Stimulated activated naive CD8-positive, alpha-beta T cell treated with anti-CD3 and anti-CD28 coated beads, Interleukin-15, Interleukin-2, amounts not matched to agents 100 ng/mL and 50 ng/mL, for 24 hours (primary cell): ENCODE data around the gene TRPT1.
A peak's percentile ranks its signal among the peaks of the same experiment; 100 is the strongest.

Experiments used
- H3K27ac Mint-ChIP-seq: one replicate; pipeline ENCODE4 v1.8.0; 2021; ENCODE audit warnings: mild to moderate bottlenecking, mixed read lengths
- H3K27me3 Mint-ChIP-seq: one replicate; pipeline ENCODE4 v1.8.0; 2021; ENCODE audit warnings: mixed read lengths
- H3K36me3 Mint-ChIP-seq: one replicate; pipeline ENCODE4 v1.8.0; 2021; ENCODE audit warnings: low read depth, mixed read lengths
- H3K4me1 Mint-ChIP-seq: one replicate; pipeline ENCODE4 v1.8.0; 2021; ENCODE audit warnings: low read depth, mixed read lengths
- H3K4me3 Mint-ChIP-seq: one replicate; pipeline ENCODE4 v1.8.0; 2021; ENCODE audit warnings: mild to moderate bottlenecking, mixed read lengths
- H3K9me3 Mint-ChIP-seq: one replicate; pipeline ENCODE4 v1.8.0; 2021; ENCODE audit warnings: mixed read lengths

Gene TRPT1

DNA sequence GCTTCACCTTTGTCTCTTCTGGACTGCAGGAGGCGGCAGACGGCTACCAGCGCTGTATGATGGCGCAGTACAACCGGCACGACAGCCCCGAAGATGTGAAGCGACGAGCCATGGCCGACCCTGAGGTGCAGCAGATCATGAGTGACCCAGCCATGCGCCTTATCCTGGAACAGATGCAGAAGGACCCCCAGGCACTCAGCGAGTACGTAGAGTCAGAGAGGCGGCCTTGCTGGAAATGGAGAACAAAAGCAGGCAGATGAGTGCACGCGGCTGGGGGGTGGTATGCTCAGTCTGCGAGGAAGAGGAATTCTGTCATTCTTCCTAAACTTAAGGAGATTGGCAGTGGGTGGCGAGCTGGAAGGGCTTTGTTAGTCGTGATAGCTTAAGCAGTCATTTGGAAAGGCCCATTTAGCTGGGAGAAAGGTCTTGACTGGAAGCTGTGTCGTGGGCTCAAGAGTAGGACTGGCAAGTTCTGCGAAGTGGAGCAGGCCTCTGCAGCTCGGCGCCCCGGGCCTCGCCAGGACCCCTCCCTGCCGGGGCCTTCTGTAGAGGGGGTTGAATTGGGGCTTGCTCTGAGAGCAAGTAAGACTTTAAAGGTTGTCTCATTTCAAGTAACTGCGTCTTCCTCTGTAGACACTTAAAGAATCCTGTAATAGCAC lies 22.4 kb downstream of the TRPT1 start:
- Mint-ChIP-seq H3K36me3 (peaks cover 82% of the 10 kb centered on the region), H3K4me1 (peaks cover 40% of the 10 kb centered on the region), H3K4me3 (no peak overlapping the region), H3K9me3 (no peaks in the 10 kb centered on the region), H3K27me3 (no peaks in the 10 kb centered on the region), H3K27ac (no peak overlapping the region)

DNA sequence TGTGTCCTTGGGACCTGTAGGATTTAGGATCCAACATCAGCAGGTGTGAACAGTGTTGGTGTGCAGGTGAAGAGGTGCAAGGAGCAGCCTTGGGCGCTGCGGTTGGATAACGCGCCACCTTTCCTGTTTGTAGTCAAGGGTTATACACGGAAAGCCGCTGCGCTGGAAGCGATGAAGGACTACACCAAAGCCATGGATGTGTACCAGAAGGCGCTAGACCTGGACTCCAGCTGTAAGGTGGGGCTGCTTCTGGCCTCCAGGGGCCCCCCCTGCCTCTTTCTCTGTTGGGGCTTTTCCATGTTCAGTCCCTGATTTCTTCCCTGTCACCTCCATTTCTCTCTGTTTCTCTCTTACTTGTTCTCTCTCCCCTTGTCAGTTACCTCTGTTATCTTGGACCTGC lies 23.0 kb downstream of the TRPT1 start:
- H3K27ac Mint-ChIP-seq, result no peak overlapping the region
- no peaks in the 10 kb centered on the region for H3K9me3 Mint-ChIP-seq
- H3K27me3 Mint-ChIP-seq, result no peaks in the 10 kb centered on the region
- peaks cover 36% of the 10 kb centered on the region for H3K4me1 Mint-ChIP-seq
- H3K36me3 Mint-ChIP-seq, result peaks cover 82% of the 10 kb centered on the region
- H3K4me3 Mint-ChIP-seq, result no peak overlapping the region

DNA sequence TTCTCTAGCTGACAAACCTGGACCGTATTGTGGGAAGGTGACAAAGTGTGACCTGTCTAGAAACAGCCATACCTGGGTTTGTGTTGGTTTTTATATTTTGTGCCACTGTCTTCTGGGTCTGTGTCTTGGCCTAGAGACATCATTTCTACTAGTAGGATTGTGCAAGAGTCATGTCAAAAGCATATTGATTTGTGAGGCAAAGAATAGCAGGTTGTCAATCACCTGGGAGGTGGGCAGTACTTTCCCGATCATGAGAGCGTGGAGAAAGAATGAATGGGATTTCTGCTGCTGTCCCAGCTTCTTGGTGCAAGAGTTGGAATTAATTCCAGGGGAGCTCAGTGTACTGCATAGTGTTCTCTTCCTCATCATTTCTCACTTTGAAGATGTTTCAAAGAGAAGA lies 24.4 kb downstream of the TRPT1 start:
- Mint-ChIP-seq H3K4me3 (no peak overlapping the region), H3K4me1 (peaks cover 40% of the 10 kb centered on the region), H3K27ac (no peak overlapping the region), H3K9me3 (no peaks in the 10 kb centered on the region), H3K36me3 (peaks cover 82% of the 10 kb centered on the region), H3K27me3 (no peaks in the 10 kb centered on the region)

DNA sequence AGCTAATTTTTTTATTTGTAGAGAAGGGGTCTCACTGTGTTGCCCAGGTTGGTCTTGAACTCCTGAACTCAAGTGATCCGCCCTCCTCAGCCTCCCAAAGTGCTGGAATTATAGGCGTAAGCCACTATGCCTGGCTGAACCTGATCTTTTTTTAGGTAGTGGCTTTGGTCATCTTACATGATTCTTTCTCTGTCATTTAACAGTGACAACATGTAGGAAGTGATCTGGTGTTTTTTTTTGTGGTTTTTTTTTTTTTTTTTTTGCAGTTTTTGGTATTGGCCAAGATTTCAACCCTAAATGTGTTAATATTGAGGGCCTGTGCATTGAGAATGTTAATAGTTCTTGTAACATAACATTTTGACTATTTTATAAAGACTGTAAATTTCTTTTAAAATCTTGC lies 27.5 kb downstream of the TRPT1 start:
- H3K9me3 Mint-ChIP-seq, result no peaks in the 10 kb centered on the region
- no peak overlapping the region for H3K4me3 Mint-ChIP-seq
- H3K27ac Mint-ChIP-seq, result peak overlapping the region; percentile 40
- peaks cover 23% of the 10 kb centered on the region for H3K4me1 Mint-ChIP-seq
- peaks cover 85% of the 10 kb centered on the region for H3K36me3 Mint-ChIP-seq
- H3K27me3 Mint-ChIP-seq, result no peaks in the 10 kb centered on the region

DNA sequence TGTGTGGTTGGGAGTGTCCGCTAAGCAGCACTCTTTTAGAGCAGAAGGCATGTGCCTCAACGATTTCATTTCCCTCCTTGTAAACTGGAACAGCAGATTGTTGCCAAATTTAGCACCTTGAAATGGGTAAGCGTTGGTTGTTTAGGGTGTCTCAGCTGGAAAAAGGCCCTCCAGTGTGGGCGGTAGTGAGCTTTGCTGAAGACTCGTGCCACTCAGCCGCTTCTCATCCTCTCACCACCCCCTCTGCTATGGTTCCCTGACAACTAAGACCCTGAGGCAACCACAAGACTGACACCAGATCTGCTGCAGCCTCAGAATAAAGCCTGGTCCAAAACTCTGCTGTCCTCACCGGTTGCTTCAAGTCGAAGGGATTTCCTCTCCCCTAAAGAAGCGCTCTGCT lies 29.4 kb downstream of the TRPT1 start:
- H3K27ac Mint-ChIP-seq, result peak overlapping the region; percentile 49
- peaks cover 30% of the 10 kb centered on the region for H3K4me1 Mint-ChIP-seq
- no peaks in the 10 kb centered on the region for H3K9me3 Mint-ChIP-seq
- H3K27me3 Mint-ChIP-seq, result no peaks in the 10 kb centered on the region
- H3K36me3 Mint-ChIP-seq, result peaks cover 83% of the 10 kb centered on the region
- H3K4me3 Mint-ChIP-seq, result no peak overlapping the region

DNA sequence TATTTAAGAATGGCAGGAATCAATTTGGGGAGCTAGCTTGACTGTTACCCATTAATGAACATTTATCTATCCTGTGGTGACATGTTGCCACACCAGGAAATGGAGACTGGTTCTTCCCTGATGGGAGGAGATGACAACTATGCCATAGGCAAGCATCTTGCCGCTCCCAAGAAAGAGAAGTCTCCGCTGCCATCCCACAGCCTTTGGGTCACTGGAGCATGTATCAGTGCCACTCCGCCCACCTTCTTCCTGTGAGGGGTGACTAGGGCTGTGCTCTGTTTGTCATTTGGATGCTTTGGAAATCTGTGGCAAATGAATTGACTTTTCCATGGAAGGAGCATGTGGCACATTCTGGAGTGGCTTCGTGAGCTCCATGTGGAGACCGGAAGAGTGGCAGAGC lies 33.6 kb downstream of the TRPT1 start:
- Mint-ChIP-seq H3K4me1 (peaks cover 55% of the 10 kb centered on the region), H3K36me3 (peaks cover 67% of the 10 kb centered on the region), H3K9me3 (no peaks in the 10 kb centered on the region), H3K27me3 (no peaks in the 10 kb centered on the region), H3K27ac (peak overlapping the region; percentile 59), H3K4me3 (no peak overlapping the region)

DNA sequence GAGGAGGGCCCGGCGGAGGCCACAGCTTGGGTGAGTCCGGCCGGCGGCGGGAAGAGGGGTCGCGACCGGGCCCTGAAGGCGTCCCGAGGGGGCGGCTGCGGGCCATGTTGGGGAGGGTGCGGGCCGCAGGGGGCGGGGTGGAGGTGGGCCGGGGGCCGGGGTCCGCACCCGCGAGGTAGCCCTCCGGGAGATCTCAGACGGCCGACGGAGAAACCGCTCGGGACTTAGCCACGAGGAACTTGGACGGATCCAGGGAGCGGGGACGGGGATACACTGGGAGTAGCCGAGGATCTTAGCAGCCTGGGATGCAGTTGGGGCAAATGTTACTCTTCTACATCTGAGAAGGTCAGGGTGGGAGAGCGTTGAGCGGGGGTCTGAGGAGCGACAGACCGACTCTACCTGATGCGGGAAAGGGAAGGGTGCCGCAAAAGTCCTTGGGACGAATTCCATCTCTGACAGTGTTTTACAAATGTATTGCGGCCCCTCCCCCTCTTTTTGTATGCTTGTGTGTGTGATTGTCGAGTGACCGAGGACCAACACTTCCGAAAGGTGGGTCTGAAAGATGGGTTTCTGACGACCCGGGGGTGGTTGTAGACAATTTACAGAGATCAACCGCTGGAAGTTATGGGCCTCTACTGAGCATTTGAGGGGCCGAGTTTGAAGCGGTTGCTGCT lies 39.4 kb downstream of the TRPT1 start:
- Mint-ChIP-seq H3K27ac (no peak overlapping the region), H3K27me3 (no peaks in the 10 kb centered on the region), H3K36me3 (peaks cover 18% of the 10 kb centered on the region), H3K9me3 (no peaks in the 10 kb centered on the region), H3K4me1 (peaks cover 61% of the 10 kb centered on the region), H3K4me3 (no peak overlapping the region)

DNA sequence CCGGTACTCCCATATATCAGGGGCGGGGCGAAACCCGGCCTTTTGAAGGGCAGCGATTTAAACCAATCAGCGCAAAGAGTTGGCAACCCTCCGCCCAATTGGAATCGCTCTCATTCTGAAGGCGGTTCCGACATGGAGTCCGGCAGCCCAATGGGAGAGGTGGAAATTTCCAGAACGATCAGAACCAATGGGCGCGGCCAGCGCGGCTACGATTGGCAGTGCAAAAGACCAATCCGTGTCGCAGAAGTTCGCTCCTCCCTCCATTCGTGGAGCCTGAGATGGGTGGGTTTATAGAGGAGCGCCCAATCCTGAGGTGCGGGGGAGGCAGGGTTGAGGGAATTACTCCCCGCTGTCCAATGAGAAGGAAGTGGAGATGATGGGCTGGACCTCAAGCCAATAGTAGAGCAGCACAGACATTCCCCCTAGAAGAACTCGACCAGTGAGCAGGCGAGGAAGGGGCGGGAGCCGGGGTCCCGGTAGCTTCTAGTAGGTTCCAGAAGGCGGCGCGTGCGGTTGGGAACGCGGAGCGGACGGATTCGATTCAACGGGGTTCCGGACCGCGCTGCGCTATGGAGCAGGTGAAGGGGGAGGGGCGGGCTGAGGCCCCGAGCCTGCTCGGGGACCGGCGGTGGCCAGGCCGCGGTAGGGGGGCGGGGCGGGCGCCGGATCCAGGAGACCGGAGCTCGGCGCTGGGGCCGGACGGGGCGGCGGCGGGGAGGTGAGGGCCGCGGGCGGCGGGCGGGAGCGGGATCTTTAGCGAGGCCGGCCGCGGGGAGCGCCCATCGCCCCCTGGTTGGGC lies 40.1 kb downstream of the TRPT1 start, which contains the start of gene STIP1:
TSS of gene STIP1 (plus strand) at position 479 of the 799 bp plus-strand sequence. CDS start at position 570, 91 bp downstream.
- Mint-ChIP-seq H3K27ac (peak within 1 kb of the TSS; percentile 94), H3K4me3 (peak within 1 kb of the TSS; percentile 96), H3K9me3 (no peaks in the 10 kb centered on the region)

DNA sequence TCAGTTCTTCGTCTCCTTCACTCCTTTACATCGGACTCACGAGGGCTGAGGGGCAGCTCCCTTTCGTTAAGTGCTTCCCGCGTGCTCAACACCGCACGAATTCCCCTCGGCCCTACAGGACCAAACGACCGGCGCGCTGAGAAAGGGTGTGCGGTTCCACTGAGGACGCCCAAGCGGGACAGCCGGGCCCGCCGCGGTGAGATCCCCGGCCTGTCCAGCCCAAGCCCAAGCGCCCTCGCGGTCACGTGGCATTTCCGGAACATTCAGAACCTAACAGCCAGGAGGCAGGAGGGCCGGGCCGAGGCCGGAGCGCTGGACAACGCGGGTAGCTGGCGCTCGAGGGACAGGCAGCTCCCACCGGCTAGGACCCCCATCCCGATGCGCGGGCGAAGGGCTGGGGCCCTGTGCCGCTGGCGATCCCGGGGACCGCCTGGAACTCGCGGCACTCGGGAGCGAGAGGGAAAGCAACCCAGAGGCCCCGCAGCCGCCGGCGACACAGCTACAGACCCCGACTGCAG lies 40.8 kb downstream of the TRPT1 start:
- Mint-ChIP-seq H3K36me3 (peaks cover 13% of the 10 kb centered on the region), H3K4me1 (peaks cover 57% of the 10 kb centered on the region), H3K9me3 (no peaks in the 10 kb centered on the region), H3K27ac (peak overlapping the region; percentile 94), H3K4me3 (peak overlapping the region; percentile 96), H3K27me3 (no peaks in the 10 kb centered on the region)

More for the DNA sequence above, 40.1 kb downstream of the TRPT1 start, which contains the start of gene STIP1:
- Mint-ChIP-seq H3K27me3 (no peaks in the 10 kb centered on the region), H3K4me1 (peaks cover 64% of the 10 kb centered on the region), H3K36me3 (peaks cover 18% of the 10 kb centered on the region)

DNA sequence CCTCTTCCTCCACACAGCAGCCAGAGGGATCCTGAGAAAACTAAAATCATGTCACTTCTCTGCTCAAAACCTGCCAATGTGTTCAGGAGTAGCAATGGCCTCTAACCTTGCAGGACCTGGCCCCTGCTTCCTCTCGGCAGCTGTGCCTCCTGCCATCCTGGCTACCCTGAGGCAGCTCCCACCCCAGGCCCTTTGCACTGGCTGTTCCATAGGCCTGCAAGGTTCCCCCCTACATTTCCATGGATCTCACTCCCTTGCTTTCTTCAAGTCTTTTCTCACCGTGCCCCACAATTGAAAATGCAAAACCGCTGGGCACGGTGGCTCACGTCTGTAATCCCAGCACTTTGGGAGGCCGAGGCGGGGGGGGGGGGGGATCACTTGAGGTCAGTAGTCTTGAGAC lies 42.1 kb downstream of the TRPT1 start:
- peaks cover 50% of the 10 kb centered on the region for H3K4me1 Mint-ChIP-seq
- H3K36me3 Mint-ChIP-seq, result peaks cover 7% of the 10 kb centered on the region
- H3K4me3 Mint-ChIP-seq, result peak overlapping the region; percentile 42
- no peaks in the 10 kb centered on the region for H3K9me3 Mint-ChIP-seq
- H3K27me3 Mint-ChIP-seq, result no peaks in the 10 kb centered on the region
- H3K27ac Mint-ChIP-seq, result no peak overlapping the region

DNA sequence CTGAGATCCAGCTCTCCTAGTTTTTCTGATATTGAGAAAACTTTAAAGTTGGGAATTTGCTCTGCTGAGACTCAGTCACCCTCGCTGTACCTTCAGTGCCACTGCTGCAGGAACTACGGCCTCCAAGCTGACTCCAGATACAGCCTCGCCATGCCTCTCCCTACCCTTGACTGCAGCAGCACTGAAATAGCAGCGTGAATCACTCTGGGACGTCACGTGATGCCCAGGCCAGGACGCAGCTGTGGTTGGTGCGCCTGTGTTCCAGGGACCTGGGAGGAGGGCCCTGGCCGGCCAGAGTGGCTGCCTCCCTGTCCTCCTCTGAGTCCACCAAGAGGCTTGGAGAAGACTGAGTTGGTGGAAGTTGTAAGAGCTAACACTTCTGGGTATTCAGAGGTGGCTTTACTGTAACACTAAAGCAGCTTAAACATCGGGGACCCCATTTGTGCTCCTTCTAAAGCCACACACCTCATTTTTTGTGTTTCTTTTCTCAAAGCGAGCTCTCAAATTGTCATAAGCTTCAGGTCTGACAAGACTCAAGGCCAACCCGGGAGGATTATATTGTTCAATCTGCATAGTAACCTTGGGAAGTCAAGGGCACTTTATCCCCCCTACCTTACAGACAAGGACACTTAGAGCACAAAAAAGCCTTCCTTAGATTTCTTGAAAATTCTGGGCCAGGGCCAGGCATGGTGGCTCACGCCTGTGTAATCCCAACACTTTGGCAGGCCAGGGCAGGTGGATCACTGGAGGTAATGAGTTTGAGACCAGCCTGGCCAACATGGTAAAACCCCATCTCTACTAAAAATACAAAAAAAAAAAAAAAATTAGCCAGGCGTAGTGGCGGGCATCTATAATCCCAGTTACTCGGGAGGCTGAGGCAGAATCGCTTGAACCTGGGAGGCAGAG lies 44.2 kb downstream of the TRPT1 start:
- no peak overlapping the region for H3K4me3 Mint-ChIP-seq
- no peak overlapping the region for H3K27ac Mint-ChIP-seq

DNA sequence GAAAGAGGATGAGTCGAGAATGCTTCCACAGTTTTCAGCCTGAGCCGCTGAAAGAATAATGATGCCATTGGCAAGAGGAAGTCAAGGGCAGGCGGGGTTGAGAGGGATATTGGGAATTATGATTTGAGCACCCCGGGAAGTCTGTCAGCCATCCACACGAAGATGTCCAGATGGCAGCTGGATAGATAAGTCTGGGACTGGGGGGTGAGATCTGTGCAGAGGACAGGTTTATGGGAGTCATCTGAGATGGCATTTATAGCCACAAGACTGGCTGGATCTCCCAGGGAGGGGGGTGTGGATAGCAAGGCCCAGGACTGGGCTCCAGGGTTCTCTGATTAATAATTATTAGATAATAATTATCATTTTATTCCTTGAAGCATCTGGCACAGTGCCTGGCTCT lies 45.1 kb downstream of the TRPT1 start:
- no peak overlapping the region for H3K4me3 Mint-ChIP-seq
- no peaks in the 10 kb centered on the region for H3K36me3 Mint-ChIP-seq
- H3K27me3 Mint-ChIP-seq, result no peaks in the 10 kb centered on the region
- H3K9me3 Mint-ChIP-seq, result no peaks in the 10 kb centered on the region
- H3K27ac Mint-ChIP-seq, result no peak overlapping the region
- peaks cover 51% of the 10 kb centered on the region for H3K4me1 Mint-ChIP-seq

More for the DNA sequence above, 44.2 kb downstream of the TRPT1 start:
- Mint-ChIP-seq H3K9me3 (no peaks in the 10 kb centered on the region), H3K27me3 (no peaks in the 10 kb centered on the region), H3K4me1 (peaks cover 50% of the 10 kb centered on the region), H3K36me3 (no peaks in the 10 kb centered on the region)

DNA sequence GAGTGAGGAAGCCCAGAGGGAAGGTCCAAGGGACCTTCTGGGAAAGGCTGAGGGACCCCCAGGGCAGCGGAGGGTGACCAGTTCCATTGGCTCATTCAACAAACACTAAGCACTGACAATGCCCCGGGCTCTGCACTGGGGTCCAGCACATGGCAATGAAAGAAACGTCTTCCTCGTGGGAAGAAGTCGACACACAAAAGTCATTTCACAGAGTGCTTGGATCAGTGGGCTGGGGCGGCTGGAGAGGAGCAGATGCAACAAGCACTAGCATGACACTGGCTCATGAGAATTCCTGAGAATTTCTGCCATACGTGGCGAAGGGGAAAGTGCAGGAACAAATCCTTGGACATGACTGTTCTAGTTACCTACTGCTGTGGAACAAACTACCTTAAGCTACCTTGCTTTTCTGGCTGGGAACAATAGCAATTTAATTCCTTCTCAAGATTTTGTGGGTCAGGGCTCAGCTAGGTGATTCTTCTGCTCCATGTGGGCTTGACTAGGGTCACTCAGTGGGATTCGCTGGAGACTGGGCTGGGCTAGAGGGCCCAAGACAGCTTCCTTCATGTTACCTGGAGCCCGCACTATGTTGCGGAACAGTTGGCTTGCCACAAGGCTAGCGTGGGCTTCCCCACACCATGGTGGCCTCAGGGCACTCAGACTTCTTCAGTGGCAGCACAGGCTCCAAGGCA lies 46.9 kb downstream of the TRPT1 start:
- H3K27me3 Mint-ChIP-seq, result no peaks in the 10 kb centered on the region
- peaks cover 3% of the 10 kb centered on the region for H3K36me3 Mint-ChIP-seq
- H3K27ac Mint-ChIP-seq, result no peak overlapping the region
- H3K4me3 Mint-ChIP-seq, result no peak overlapping the region
- peaks cover 37% of the 10 kb centered on the region for H3K4me1 Mint-ChIP-seq
- peaks cover 2% of the 10 kb centered on the region for H3K9me3 Mint-ChIP-seq

DNA sequence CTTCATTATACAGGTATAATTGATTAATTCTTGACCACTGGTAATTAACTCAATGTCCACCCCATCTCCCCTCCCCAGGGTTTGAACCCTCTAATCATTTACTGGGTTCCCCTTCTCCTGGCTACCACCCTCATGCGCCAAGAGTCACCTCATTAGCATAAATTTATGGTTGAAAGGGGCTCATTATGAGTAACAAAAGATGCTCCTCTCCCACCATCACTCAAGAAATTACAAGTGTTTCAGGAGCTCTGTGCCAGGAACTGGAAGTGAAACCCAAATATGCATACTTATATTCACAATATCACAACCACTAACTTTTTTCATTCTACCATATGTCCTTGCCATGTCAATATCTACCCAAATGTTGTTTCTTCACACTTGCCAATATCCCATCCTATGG lies 47.8 kb downstream of the TRPT1 start:
- no peak overlapping the region for H3K4me3 Mint-ChIP-seq
- peaks cover 28% of the 10 kb centered on the region for H3K4me1 Mint-ChIP-seq
- no peak overlapping the region for H3K27ac Mint-ChIP-seq
- no peaks in the 10 kb centered on the region for H3K27me3 Mint-ChIP-seq
- peaks cover 5% of the 10 kb centered on the region for H3K9me3 Mint-ChIP-seq
- H3K36me3 Mint-ChIP-seq, result peaks cover 9% of the 10 kb centered on the region
